Left renal pelvis (tissue), 4 donors: ENCODE data around the gene KCND1. TPM values are rescaled to one million over a fixed set of nuclear protein-coding genes. Genes with fewer than 3 reads are reported as not detected.

Experiments
- DNase-seq, 4 donors: peaks; one replicate each; pipeline ENCODE4 v3.0.0-alpha.2; 2013; ENCODE audit warnings: low read depth in 4 of 4, low spot score in 3 of 4
- polyA plus RNA-seq, 4 donors: library from polyadenylated mRNA; unstranded; fragments of 120-200 nt; gene quantifications; one replicate each; pipeline ENCODE4 v1.2.1, GENCODE V29; 2013; ENCODE audit not compliant: insufficient read length in 4 of 4

KCND1 gene
- polyA plus RNA-seq, 4 donors = 2.7 to 6.6 (median 3.5) TPM

GRCh38 chrX:48914593-48915493 is 56.8 kb downstream of the KCND1 start:
- no peak for DNase-seq

DNA sequence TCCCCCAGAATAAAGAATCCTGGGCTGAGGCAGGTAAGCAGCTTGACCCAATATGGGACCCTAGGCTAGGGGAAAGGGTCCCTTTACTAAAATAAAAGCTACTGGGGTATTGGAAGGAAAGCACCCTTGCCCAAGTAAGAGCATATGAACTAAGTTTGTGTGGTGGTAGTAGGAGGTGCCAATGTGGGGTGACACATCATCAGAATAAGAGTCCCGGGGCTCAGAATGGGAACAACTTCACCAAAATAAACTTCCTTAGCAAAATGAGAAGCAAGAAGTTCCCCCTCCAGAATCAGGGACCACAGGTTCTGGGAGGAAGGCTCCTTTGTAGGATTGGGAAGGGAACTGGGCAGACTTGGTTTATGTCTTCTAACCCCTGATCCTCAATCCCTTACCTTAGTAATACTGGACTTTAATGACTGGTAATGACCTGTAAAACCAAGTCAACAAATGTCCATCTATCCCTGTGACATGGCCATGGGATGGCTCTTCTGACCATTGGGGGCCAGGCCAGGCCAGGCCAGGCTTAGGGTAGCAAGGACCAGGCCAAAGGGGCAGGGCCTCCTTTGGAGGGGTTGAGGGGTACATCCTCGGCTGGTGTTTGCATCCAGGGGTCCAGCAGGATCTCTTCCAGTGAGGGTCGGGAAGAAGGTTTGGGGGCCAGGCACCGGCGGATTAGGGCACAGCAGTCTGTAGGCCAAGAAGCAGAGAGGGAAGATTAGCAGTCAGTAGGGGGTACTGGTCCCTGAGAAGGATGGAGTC is 57.9 kb downstream of the KCND1 start:
- no peak for DNase-seq

DNA sequence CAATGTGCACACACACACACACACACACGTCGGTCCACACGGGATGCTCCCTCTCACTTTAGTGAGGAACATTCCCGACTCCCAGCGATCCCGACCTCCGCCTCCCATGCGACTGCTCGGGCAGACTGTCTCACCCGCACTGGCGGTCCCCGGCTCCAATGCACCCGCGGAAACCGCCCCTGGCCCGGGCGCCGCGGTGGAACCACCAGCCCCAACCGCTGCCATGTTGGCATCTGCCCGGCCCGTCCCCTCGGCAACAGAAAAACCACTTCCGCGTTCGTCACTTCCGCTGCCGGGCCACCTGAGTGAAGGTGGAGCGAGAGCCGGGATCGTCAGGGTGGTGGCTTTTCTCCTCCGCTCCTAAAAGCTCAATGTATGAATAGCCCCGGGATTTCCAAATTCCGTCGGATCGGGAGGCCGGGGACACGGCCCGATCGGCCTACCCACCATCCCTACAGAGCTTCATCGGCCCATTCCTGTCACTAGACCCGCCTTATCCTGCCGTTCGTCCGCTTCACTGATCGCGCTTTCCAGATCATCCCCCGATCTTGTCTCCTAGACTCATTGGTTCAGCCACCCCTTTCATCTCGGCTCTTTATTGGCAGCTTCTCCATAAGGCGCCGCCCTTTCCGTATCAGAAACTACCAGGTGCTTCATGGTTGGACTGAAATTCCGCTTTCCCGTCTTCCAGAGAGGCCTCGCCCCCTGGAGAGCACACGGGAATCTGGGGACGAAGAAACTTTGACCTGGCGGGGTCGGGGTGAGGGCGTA is 60.0 kb downstream of the KCND1 start, which contains the start of gene SLC35A2:
Gene SLC35A2, minus strand, starts transcription at position 235 of the 771 bp plus-strand sequence. Its CDS starts 10 bp downstream, at position 225.
- no peak for DNase-seq

Other genes starting within 250 kb of the KCND1 start
- gene GLOD5, start 210.1 kb downstream of the KCND1 start, polyA plus RNA-seq = 1 to 10 TPM in 3 of 4 donors, not detected in 1; 1.6 to 1.7 (median 1.6) TPM
- 1 to 10 TPM in 1 of 4 donors, under 1 TPM in 3; 0.26 to 2.4 (median 0.55) TPM for gene GATA1, start 185.3 kb downstream of the KCND1 start, polyA plus RNA-seq
- gene HDAC6, start 169.8 kb downstream of the KCND1 start, polyA plus RNA-seq = 100 to 1,000 TPM; 123 to 209 (median 159) TPM
- gene ERAS, start 145.3 kb downstream of the KCND1 start, polyA plus RNA-seq = under 1 TPM in 2 of 4 donors, not detected in 2; 0.18 to 0.43 TPM
- gene PCSK1N, start 136.2 kb downstream of the KCND1 start, polyA plus RNA-seq = 10 to 100 TPM in 1 of 4 donors, 1 to 10 TPM in 3; 4.4 to 16.8 (median 5.4) TPM
- 10 to 100 TPM; 24.8 to 57.6 (median 34.0) TPM for gene TIMM17B, start 74.1 kb downstream of the KCND1 start, polyA plus RNA-seq
- gene PQBP1, start 73.9 kb downstream of the KCND1 start, polyA plus RNA-seq = 10 to 100 TPM; 60.6 to 86.0 (median 71.9) TPM
- 10 to 100 TPM; 22.3 to 33.7 (median 30.2) TPM for gene SLC35A2, start 60.2 kb downstream of the KCND1 start, polyA plus RNA-seq
- 1 to 10 TPM; 5.8 to 9.2 (median 6.7) TPM for gene PIM2, start 52.8 kb downstream of the KCND1 start, polyA plus RNA-seq
- gene OTUD5, start 14.2 kb downstream of the KCND1 start, polyA plus RNA-seq = 10 to 100 TPM; 59.8 to 67.2 (median 63.9) TPM
- gene GRIPAP1, start 30.4 kb upstream of the KCND1 start, polyA plus RNA-seq = 10 to 100 TPM; 40.3 to 72.8 (median 55.5) TPM
- 10 to 100 TPM; 26.8 to 38.4 (median 34.1) TPM for gene TFE3, start 71.5 kb upstream of the KCND1 start, polyA plus RNA-seq
- 10 to 100 TPM in 3 of 4 donors, 1 to 10 TPM in 1; 9.5 to 16.5 (median 11.1) TPM for gene CCDC120, start 87.2 kb upstream of the KCND1 start, polyA plus RNA-seq
- 10 to 100 TPM; 37.7 to 54.3 (median 42.0) TPM for gene PRAF2, start 102.2 kb upstream of the KCND1 start, polyA plus RNA-seq
- gene WDR45, start 108.0 kb upstream of the KCND1 start, polyA plus RNA-seq = 10 to 100 TPM; 48.4 to 61.6 (median 55.6) TPM
- gene GPKOW, start 151.9 kb upstream of the KCND1 start, polyA plus RNA-seq = 10 to 100 TPM; 20.5 to 25.1 (median 23.1) TPM
- 1 to 10 TPM; 3.5 to 8.5 (median 4.0) TPM for gene MAGIX, start 190.9 kb upstream of the KCND1 start, polyA plus RNA-seq
- gene PLP2, start 200.1 kb upstream of the KCND1 start, polyA plus RNA-seq = 10 to 100 TPM; 14.8 to 42.3 (median 37.5) TPM
- gene PRICKLE3, start 214.5 kb upstream of the KCND1 start, polyA plus RNA-seq = 1 to 10 TPM; 2.5 to 6.2 (median 4.6) TPM
- 1 to 10 TPM; 2.5 to 3.9 (median 3.0) TPM for gene SYP, start 228.3 kb upstream of the KCND1 start, polyA plus RNA-seq